HepG2 (cell line): ENCODE results near the gene PCBP1. TPM values are rescaled to one million over a fixed set of nuclear protein-coding genes. Genes with fewer than 3 reads are reported as not detected.

Experiments
- GATAD1 ChIP-seq: IDR thresholded peaks from 2 replicates; pipeline ENCODE4 v1.6.1; 2016; ENCODE audit warnings: missing genetic modification reagents, missing compliant biosample characterization
- JUN ChIP-seq: sonication (generic); formaldehyde crosslinking; IDR thresholded peaks from 2 replicates; pipeline ENCODE4 v1.4.0; 2020; ENCODE audit warnings: mild to moderate bottlenecking, missing genetic modification reagents
- MAX ChIP-seq: IDR thresholded peaks from 2 replicates; pipeline ENCODE4 v1.6.1; 2012; ENCODE audit warnings: inconsistent platforms
- MTA1 ChIP-seq: sonication (generic); formaldehyde crosslinking; IDR thresholded peaks from 2 replicates; pipeline ENCODE4 v1.4.0; 2020; ENCODE audit warnings: missing genetic modification reagents, mild to moderate bottlenecking, borderline replicate concordance
- RCOR2 ChIP-seq: IDR thresholded peaks from 2 replicates; pipeline ENCODE4 v1.6.1; 2016; ENCODE audit warnings: missing biosample characterization, missing genetic modification reagents
- SOX13 ChIP-seq, 3 experiments: fragments of 450-650 bp in 1 of 3; sonication (generic) in 1 of 3; formaldehyde crosslinking in 1 of 3; IDR thresholded peaks in 2 of 3; conservative IDR thresholded peaks in 1 of 3; 2 replicates each; pipeline versions ENCODE4 v1.5.0 to v1.6.1; 2016 to 2020; ENCODE audit warnings: antibody characterized with exemption in 1 of 3, mild to moderate bottlenecking in 1 of 3, missing compliant biosample characterization in 1 of 3, missing genetic modification reagents in 1 of 3, moderate library complexity in 1 of 3
- SRF ChIP-seq: IDR thresholded peaks from 2 replicates; pipeline ENCODE4 v1.6.1; 2011; ENCODE audit warnings: mild to moderate bottlenecking, low read depth, low read length, moderate library complexity
- STAT6 ChIP-seq: sonication (generic); formaldehyde crosslinking; IDR thresholded peaks from 2 replicates; pipeline ENCODE4 v1.4.0; 2020; ENCODE audit warnings: missing genetic modification reagents, mild to moderate bottlenecking, borderline replicate concordance
- WIZ ChIP-seq: sonication (generic); formaldehyde crosslinking; IDR thresholded peaks from 2 replicates; pipeline ENCODE4 v1.5.1; 2020; ENCODE audit warnings: mild to moderate bottlenecking, missing genetic modification reagents
- ZNF180 ChIP-seq: sonication (generic); formaldehyde crosslinking; IDR thresholded peaks from 2 replicates; pipeline ENCODE4 v1.4.0; 2020; ENCODE audit warnings: low read depth, missing genetic modification reagents, borderline replicate concordance
- ZNF282 ChIP-seq: fragments of 450-650 bp; IDR thresholded peaks from 2 replicates; pipeline ENCODE4 v1.6.1; 2018; ENCODE audit not compliant: partially characterized antibody
- ZNF333 ChIP-seq: sonication (generic); formaldehyde crosslinking; IDR thresholded peaks from 2 replicates; pipeline ENCODE4 v1.4.0; 2020; ENCODE audit warnings: mild to moderate bottlenecking, missing genetic modification reagents, borderline replicate concordance
- ZNF335 ChIP-seq: sonication (generic); formaldehyde crosslinking; IDR thresholded peaks from 2 replicates; pipeline ENCODE4 v1.4.0; 2020; ENCODE audit warnings: missing genetic modification reagents
- ZNF563 ChIP-seq: sonication (generic); formaldehyde crosslinking; IDR thresholded peaks from 2 replicates; pipeline ENCODE4 v1.8.0; 2022; ENCODE audit warnings: mild to moderate bottlenecking, moderate library complexity, missing genetic modification reagents
- ZNF652 ChIP-seq: IDR thresholded peaks from 2 replicates; pipeline ENCODE4 v1.6.1; 2016; ENCODE audit warnings: low read depth, borderline replicate concordance
- polyA plus RNA-seq, 8 experiments: library from polyadenylated mRNA; depleted of rRNA in 3 of 8; stranded (reverse) in 7 of 8; unstranded in 1 of 8; fragments of >200 nt; fragmentation: Illumina TruSeq in 4 of 8; extraction: Trizol in 4 of 8; gene quantifications; 2 replicates each; pipeline versions ENCODE4 v1.2.1 to v1.2.3, GENCODE V29; 2011 to 2016; ENCODE audit warnings: low read depth in 4 of 8, missing spikeins in 1 of 8, mixed read lengths in 1 of 8; ENCODE audit not compliant: insufficient read depth in 1 of 8
- total RNA-seq, 5 experiments: library from RNA; depleted of rRNA; stranded (reverse); fragments of >200 nt; fragmentation: Illumina TruSeq; extraction: Trizol; gene quantifications; 2 replicates each; pipeline ENCODE4 v1.2.3, GENCODE V29; 2016; ENCODE audit warnings: low read depth in 1 of 5
- TF ChIP-seq, protein P1 (sequence below): sonication (generic); formaldehyde crosslinking; IDR thresholded peaks from 2 replicates; pipeline ENCODE4 v1.9.0; 2021; ENCODE audit warnings: missing genetic modification reagents, mild to moderate bottlenecking, borderline replicate concordance
- TF ChIP-seq, protein P2 (sequence below): sonication (generic); formaldehyde crosslinking; IDR thresholded peaks from 2 replicates; pipeline ENCODE4 v1.5.0; 2020; ENCODE audit warnings: mild to moderate bottlenecking, missing genetic modification reagents
- TF ChIP-seq, protein P3 (sequence below): sonication (generic); formaldehyde crosslinking; IDR thresholded peaks from 2 replicates; pipeline ENCODE4 v1.5.1; 2020; ENCODE audit warnings: mild to moderate bottlenecking, missing genetic modification reagents, moderate library complexity

The PCBP1 gene
- total and polyA plus RNA-seq, 2 of the 13 experiments (the other 11 are each of a cell fraction or from before 2014, with no cell fraction given) = 32.0 to 137 TPM

DNA sequence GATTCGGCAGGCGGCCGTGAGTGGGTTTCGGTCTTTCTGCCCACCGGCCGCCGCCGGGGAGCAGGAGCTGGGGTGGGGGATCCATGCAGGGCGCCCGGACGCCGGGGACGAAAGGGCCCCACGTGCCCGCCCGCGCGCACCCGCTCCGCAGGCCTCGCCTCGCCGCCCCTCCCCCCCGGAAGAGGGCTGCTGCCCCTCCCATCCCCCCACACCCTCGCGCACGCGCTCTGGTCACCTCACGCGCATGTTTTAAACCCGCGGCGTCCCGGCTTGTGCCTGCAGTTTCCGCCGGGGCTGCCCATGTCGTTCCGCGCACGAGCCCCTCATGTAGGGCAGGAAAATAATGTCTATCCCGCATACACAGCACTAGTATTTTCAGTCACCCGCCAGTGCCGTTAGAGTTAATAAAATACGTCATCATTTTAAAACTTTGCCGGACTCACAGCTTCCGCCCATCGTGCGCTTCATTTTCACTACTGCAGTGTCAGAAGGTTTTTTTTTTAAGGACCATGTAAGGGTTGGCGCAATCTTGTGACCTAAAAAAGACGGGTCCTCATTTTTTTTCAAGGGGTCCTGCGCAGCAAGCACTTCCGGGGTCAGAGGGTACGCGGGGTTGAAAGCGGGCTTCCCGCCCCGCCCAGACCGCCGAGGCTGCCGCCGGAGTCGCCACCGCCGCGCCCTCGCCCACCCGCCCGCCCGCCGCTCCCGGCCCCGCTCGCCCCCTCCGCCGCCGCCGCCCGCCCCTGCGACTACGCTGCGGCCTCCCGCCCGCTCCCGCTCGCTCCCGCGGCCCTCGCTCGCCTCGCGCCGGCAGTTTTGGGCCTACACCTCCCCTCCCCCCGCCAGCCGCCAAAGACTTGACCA is at the start of gene PCBP1 (continued):
- peak; percentile 3; the same call in 1 of the 2 replicates for TF ChIP-seq SOX13 (IDR thresholded peaks at IDR 0.05)
- no peak for TF ChIP-seq SOX13 (CRISPR knock-in tag; conservative IDR thresholded peaks at IDR 0.05 in 1 of 2, IDR thresholded peaks at IDR 0.05 in 1 of 2)
- no peak for TF ChIP-seq ZNF180
- peak; percentile 96 for TF ChIP-seq MAX
- TF ChIP-seq SRF = peak; percentile 70
- no peak for TF ChIP-seq RCOR2 (CRISPR knock-in tag)
- TF ChIP-seq ZNF335 (CRISPR knock-in tag) = peak; percentile 97
- TF ChIP-seq WIZ = no peak
- peak; percentile 77 for TF ChIP-seq ZNF563 (CRISPR knock-in tag)
- TF ChIP-seq, protein P1, sequence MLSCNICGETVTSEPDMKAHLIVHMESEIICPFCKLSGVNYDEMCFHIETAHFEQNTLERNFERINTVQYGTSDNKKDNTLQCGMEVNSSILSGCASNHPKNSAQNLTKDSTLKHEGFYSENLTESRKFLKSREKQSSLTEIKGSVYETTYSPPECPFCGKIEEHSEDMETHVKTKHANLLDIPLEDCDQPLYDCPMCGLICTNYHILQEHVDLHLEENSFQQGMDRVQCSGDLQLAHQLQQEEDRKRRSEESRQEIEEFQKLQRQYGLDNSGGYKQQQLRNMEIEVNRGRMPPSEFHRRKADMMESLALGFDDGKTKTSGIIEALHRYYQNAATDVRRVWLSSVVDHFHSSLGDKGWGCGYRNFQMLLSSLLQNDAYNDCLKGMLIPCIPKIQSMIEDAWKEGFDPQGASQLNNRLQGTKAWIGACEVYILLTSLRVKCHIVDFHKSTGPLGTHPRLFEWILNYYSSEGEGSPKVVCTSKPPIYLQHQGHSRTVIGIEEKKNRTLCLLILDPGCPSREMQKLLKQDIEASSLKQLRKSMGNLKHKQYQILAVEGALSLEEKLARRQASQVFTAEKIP = no peak
- no peak for TF ChIP-seq JUN (CRISPR knock-in tag)
- TF ChIP-seq ZNF282 = no peak
- peak; percentile 57 for TF ChIP-seq GATAD1 (CRISPR knock-in tag)
- TF ChIP-seq MTA1 (CRISPR knock-in tag) = no peak
- peak; percentile 79; the same call in 1 of the 2 replicates for TF ChIP-seq ZNF333 (CRISPR knock-in tag)
- TF ChIP-seq, protein P2, sequence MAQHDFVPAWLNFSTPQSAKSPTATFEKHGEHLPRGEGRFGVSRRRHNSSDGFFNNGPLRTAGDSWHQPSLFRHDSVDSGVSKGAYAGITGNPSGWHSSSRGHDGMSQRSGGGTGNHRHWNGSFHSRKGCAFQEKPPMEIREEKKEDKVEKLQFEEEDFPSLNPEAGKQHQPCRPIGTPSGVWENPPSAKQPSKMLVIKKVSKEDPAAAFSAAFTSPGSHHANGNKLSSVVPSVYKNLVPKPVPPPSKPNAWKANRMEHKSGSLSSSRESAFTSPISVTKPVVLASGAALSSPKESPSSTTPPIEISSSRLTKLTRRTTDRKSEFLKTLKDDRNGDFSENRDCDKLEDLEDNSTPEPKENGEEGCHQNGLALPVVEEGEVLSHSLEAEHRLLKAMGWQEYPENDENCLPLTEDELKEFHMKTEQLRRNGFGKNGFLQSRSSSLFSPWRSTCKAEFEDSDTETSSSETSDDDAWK = no peak
- no peak for TF ChIP-seq STAT6 (CRISPR knock-in tag)
- TF ChIP-seq, protein P3, sequence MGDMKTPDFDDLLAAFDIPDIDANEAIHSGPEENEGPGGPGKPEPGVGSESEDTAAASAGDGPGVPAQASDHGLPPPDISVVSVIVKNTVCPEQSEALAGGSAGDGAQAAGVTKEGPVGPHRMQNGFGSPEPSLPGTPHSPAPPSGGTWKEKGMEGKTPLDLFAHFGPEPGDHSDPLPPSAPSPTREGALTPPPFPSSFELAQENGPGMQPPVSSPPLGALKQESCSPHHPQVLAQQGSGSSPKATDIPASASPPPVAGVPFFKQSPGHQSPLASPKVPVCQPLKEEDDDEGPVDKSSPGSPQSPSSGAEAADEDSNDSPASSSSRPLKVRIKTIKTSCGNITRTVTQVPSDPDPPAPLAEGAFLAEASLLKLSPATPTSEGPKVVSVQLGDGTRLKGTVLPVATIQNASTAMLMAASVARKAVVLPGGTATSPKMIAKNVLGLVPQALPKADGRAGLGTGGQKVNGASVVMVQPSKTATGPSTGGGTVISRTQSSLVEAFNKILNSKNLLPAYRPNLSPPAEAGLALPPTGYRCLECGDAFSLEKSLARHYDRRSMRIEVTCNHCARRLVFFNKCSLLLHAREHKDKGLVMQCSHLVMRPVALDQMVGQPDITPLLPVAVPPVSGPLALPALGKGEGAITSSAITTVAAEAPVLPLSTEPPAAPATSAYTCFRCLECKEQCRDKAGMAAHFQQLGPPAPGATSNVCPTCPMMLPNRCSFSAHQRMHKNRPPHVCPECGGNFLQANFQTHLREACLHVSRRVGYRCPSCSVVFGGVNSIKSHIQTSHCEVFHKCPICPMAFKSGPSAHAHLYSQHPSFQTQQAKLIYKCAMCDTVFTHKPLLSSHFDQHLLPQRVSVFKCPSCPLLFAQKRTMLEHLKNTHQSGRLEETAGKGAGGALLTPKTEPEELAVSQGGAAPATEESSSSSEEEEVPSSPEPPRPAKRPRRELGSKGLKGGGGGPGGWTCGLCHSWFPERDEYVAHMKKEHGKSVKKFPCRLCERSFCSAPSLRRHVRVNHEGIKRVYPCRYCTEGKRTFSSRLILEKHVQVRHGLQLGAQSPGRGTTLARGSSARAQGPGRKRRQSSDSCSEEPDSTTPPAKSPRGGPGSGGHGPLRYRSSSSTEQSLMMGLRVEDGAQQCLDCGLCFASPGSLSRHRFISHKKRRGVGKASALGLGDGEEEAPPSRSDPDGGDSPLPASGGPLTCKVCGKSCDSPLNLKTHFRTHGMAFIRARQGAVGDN (CRISPR knock-in tag) = peak; percentile 68; the same call in 1 of the 2 replicates
- peak; percentile 50; the same call in 1 of the 2 replicates for TF ChIP-seq ZNF652 (CRISPR knock-in tag)
